NCI-H146 (cell line): ENCODE measurements around the gene TGFBI.
A peak's percentile ranks its signal among the peaks of the same experiment; 100 is the strongest.
"Not testable (repeated sequence)": the region's sequence is repeated elsewhere in the genome, so short reads cannot be mapped to it uniquely, and the experiment has no call there.

ENCODE experiments used
- DNase-seq: peaks from one replicate; lab custom pipeline; 2025; lab: John Stamatoyannopoulos, UW

TGFBI gene

DNA sequence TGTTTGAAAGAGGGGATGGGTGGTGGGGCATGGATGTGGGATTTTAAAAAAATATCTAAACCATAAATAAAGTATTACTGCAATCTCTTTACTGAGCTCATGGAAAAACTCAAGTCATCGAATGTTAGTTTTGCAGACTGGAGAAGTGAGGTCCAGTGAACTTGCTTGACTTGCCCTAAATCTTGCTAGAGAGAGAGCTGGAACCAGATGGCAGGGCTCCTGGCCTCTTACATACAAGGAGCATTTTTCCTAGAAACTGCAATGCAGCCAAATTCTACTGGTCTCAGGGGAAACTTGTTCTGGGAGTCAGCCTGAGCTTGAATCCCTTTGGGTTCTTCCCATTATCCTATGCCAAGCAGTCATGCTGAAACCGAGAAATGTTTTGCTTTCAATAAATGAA lies 2.9 kb upstream of the TGFBI start:
- DNase-seq, result no peak

DNA sequence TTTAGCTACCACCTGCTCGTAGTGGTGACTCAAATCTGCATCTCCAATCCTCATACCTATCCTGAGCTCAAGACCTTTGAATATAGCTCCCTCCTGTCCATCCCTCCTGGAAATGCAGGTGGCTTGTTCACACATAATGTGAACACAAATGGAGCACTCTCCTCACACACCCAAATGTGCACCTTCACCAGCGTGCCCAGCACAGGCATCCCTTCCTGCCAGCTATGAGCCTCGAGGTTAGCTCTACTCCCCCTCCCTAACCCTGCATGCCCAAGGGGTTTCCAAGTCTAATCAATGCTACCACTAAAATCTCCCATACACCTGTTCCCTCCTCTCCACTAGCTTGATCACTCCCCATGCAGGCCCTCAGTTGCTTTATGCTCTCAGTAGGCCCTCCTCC lies 2.2 kb upstream of the TGFBI start:
- DNase-seq, result no peak

DNA sequence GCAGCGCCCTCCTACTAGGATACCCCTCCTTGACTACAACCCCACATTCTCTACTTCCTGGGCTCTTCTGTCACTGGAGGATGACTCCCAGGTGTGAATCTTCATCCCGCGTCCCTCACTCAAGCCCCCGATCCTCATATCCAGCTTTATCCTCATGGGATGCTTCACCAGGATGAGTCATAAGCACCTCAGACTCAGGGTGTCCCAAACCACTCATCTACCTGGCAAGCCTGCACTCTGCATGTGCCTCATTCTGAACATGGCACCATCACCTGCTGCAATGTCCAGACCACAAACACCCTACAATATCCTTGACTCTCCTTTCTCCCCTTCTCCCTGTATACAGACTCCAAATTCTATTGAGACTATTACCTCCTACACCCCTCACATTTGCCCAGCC lies 1.5 kb upstream of the TGFBI start:
- DNase-seq, result no peak

DNA sequence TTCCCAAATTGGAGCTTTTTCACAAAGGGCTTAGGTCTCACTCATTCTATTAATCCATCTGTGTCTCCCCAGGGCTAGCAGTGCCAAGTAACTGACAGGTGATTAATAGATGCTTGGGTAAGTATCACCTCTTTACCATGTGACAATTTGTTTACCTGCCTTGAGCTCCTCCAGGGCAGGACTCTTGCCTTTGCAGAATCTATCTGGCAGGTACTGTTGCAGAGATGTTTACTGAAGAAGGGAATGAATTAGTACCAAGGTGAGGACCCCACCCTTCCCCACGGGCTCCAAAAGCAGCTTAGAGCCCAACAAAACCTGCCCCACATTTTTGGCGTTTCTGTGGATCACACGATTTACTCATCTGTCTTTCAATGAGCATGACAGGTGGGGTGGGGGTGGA lies 698 bp upstream of the TGFBI start:
- DNase-seq, result no peak

DNA sequence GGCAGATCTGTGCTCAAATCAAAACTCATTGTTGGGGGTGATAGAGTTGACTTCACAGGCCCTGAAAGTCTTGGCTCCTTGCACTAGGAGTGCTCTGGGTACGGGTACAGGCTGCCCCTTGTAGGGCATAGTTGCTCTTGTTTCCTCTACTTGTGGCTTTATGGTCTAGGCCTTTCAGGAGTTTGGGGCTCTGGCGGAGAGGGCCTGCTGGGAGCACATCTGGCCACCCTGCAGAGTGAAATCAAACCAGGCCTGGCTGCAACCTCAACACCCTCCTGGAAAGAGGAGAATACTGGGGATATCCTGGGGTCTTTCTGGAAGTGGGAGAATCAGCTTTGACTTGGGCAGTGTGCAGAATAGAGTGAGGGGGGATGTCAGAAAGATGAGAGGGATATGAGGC lies 1.5 kb downstream of the TGFBI start:
- DNase-seq, result no peak

DNA sequence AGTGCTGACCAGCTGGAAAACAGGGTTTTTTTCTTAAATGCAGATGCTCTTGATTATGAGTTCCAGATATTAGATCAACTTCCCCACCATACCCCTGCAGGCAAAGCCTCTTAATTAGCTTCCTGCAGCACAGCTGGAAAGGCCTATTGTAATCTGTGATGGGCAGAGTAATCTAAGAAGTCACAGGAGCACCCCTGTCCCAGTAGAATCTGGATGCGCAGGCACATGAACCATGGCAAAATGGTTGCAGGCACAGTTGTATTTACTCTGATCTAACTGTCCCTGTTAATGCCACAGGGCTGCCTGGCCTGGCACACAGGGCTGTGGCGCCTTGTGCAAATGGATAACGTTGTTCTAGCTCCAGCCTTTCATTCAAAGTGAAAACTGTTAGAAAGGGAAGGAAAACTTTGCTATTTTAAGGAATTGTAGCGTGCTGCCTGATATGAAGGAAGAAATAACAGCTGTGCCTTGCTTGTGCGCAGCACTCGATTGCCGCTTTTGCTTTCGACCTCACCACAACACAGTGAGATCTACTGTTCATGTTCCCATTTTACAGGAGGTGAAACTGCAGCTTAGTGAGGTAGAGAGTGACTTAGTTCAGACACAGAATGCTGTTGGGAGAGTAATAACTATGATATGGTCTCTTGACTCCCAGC lies 2.3 kb downstream of the TGFBI start:
- DNase-seq, result no peak

DNA sequence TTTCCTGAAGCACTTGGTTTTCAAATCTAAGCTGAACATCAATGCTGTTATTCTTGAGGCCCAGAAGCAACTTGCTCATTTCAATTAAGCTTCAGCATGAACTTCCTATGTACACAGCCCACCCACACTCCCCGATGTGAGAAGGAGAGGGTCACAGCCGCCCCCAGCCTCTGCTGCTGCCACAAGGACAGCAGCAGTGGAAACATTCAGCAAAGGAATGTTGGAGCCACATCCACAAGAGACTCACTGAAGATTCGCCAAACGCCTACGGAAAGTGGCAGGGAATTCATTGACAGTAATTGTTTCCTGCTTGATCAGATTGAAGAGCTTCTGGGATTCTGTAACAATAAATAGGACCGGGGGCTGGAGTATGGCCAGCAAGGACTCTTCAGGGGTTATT lies 2.9 kb downstream of the TGFBI start:
- no peak for DNase-seq

DNA sequence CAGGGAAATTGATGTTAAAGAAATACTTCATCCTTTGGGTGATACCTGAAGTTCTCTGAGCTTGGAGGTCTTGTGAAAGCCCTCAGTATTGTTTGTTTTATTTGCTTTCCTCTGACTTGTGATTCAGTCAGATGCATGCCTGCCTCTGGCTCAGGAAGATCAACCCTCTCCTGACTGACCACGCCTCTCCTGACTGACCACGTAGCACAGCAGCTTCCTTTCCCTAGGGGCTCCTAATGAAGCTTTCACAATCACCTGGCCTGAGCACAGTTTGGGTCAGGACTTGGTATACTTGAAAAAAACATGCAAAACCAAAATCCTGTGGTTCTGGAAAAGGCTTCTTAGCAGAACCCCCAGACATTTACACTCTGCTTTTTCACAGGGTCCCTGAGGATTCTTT lies 3.8 kb downstream of the TGFBI start:
- DNase-seq, result no peak

DNA sequence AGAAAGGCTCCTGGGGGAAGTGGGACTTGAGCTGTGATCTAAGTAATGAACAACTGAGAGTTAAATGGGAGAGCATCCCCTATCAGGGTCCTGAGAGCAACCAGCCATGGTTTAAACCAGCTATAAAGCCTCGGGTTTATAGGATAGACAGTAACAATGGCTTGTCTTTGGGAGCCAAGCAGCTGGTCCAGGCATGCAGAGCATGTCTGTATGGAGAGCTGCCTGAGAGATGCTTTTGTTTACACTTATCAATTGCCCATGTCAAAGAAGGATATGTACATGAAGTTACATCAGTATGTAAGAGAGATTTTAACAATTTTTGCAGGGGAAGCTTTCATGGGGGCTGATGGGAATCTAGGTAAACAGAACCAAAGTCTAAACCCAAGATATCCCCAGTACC lies 4.4 kb downstream of the TGFBI start:
- no peak for DNase-seq

DNA sequence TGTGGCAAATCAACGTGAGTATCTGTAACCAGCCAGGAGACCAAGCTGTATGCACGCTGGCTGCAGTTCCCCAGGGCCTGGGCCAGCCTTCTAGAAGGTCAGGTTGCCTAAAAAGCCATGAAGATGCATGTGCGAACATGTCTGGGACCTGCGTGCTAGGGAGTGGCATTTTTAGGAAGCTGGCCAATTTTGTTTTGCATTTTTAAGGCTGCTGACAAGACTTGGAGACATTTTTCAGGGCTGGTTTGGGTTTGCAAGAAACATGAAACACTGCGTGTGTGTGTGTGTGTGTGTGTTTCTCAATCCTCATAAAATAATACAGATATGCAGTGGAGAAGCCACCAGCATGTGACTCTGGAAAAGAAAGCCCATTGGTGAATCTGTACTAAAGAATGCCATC lies 5.1 kb downstream of the TGFBI start:
- no peak for DNase-seq

DNA sequence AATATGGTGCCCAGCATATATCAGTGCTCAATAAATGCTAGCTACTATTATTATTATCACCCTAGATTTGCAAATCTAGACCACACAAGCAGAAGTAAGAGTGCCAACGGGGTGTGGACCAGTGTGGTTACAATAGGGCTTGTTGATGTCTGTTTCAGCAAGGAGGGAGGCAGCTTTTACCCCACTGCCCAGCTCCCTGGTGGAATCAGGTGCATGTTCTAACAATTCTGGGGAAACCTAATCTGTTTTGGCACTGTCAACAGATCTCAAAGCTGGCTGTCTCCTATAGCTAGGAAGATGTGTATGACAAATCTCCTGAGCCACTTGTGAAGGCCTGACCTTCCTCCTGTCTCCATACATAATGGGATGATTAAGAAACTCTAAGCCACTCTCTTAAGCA lies 5.7 kb downstream of the TGFBI start:
- DNase-seq, result no peak

DNA sequence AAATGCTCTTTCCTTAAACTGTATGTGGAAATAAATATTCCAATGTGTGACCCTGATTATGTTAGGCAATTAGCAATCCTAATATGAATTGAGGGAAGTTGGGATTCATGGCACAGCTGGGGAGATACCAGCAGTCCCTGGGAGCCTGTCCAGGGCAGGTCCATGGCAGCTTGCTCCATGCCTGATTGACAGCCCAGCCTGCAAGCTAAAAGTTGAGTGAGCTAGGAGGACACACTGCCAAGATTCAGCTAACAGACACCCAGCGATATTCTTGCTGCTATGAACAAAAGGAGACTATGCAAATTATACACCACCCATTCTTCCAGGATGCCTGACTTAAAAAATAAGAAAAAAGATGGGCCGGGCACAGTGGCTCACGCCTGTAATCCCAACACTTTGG lies 6.2 kb downstream of the TGFBI start:
- no peak for DNase-seq

DNA sequence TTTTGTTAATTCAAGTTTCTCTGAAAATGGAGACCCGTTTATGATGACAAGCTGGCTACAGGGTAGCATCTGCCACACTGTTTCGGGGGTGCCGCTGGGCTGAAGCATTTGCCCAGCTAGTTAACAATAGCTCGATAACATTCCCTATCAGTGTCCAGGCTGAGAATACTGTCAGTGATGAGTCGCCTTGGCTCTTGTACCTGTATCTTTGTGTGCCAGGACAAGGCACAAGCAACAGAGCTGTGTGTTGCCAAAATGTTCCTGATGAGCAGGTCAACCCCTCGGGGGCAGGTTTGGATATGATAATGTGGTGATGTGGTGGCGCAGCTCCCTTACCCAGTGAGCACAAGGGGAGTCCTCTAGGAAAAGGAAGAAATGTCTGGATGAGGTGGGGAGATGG lies 7.0 kb downstream of the TGFBI start:
- DNase-seq, result no peak

DNA sequence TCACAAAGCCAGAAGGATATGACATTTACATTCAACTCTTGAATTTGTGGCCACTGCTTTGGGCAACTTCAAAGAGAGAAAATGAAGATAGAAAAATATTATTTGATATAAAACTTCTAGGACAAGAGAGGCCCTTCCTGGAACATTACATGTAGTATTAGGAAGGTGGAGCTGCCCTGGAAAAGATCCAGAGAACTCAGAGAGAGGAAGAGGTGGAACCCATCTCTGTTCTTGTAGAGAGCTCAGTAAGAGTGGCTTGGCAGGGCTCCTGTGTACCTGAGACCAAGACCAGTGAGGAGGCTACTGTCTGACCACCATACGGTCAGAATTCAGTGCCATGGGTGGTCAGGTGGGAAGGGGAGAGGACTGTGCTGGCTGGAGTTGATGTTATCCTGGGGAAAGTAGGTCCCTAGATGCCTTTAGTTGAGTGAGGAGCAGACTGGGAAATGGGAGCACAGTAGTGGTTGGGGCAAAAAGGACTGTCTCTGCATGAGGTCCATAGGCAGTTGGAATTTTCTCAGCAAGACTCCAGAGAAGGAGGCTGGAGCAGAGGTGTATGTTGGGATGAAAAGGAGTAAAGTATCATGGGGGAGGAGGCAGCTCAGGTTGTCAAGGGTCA lies 7.6 kb downstream of the TGFBI start:
- no peak for DNase-seq

DNA sequence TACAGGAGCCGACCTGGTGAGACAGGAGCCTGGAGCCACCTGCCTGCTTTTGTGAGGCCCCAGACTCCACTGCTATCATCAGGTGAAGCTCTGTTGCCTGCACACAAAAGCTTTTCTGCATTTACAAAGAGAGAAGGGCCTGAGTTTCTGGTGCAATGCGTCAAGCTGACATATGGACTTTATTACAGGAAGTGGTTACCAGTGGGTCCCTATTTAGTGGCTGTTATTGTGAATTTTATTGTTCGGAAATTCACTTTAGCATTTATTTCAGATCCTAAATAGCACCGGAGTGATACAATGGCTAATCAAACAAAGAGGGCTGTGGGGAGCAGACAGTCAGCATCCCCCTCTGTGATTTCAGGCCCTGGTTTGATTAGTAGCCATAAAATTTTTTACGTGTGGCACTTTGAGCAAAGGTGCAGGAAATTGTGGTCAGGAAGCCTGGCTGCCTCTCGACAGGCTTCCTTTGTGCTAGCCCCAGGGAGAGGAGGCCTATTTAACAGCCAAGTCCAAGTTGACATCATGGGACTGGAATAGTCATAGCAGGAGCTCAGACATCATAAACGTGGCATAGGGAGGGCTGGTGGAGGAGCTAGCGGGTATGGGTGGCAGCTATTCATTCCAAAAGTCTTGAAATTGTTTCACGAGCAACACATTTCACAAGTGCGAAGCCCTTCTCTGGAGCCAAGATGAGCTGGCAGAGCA lies 8.4 kb downstream of the TGFBI start:
- DNase-seq, result peak; percentile 79

DNA sequence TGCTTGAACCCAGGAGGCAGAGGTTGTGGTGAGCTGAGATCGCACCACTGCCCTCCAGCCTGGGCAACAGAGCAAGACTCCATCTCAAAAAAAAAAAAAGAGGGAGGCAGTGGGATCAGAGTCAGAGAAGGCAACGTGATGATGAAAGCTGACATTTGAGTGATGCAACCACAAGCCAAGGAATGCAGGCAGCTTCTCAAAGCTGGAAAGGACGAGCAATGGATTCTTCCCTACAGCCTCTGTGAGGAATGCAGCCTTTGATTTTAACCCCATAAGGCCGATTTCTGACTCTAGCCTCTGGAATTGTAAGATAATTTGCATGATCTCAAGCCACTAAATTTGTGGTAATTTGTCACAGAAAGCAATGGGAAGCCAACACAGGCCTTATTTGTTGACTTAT lies 9.8 kb downstream of the TGFBI start:
- DNase-seq, result no peak

DNA sequence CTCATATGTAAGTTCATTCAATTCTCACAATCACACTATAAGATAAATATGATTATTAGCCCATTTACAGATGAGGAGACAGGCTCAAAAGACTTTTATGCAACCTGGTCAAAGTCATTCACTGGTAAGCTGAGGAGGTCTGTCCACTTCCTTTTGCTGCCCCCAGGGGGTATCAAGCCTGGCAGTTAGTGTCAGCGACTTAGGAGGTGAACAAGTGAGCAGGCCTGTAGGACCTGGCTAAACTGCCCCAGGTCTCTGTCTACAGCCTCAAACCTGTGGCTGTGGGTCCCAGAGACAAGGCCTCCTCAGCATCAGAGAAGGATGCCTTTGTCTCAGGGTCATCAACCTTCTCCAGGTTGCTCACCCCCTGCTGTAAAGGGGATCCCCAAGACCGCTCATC lies 10.4 kb downstream of the TGFBI start:
- no peak for DNase-seq

DNA sequence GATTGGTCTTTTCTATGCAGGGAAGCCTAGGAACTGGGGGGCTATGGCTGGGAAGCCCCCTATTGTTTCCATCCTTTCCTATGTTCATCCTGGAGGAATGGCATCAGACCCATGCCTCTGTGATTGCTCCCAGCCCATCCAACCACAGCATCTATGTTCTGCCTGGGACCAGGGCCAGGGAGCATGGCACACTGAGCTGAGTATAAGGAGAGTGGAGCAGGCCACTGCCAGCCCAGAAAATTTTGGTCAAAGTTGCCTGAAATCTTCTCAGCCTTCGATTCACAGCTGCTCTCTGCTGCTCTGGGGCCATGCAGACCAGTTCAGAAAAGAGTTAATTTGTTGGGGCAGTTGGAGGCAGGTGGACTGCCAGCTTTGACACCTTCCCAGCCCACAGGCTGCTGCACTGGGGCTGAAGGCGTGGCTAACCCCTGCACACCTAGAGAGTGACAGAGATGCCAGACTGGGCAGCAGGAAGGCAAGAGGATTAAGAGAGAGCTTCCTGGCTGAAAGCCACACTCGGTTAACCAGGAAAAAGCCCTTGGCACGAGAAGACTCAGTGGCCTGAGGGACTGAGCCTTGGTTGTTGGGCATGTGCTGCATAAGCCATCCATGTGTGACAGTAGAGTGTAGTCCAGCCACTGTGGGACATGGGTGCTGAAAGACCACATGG lies 12.1 kb downstream of the TGFBI start:
- DNase-seq, result no peak

DNA sequence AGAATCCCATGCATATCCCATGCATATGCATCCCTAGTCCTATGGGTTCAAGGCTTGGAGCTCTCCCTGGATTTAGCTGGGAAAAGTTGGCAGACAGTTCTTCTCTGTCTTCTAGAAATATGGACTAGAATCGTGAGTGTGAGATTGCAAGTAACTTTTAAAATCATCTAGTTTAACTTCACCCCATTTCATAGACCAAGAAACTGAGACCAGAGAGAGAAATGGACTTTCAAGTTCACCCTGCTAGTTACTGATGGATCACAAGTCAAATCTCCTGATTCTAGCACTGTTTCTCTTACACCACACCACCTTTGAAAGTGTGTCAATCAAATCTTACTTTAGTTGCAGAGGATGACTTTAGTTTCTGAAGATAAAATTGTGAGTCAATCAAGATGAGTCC lies 13.4 kb downstream of the TGFBI start:
- no peak for DNase-seq

DNA sequence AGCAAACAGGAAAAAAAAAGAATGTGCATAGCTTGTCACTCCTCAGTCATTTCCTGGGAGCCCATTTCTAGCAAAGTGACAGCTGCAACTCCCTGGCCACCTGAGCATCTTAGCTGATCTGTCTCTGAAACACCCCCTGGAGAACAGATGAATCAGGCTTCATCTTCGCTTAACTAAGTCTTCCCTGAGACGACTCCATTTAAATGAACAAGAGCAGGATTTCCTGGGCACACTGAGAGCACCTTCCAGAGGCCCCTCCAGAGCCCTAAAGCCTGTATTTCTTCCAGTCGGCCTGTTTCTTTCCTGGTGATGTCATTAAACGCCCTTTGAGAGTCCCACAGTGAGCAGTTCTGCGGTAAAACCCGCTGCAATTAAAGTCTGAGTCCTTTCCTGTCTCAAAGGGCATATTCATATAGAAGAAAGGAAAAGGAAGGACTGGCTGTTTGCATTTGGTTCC lies 13.9 kb downstream of the TGFBI start:
- no peak for DNase-seq

DNA sequence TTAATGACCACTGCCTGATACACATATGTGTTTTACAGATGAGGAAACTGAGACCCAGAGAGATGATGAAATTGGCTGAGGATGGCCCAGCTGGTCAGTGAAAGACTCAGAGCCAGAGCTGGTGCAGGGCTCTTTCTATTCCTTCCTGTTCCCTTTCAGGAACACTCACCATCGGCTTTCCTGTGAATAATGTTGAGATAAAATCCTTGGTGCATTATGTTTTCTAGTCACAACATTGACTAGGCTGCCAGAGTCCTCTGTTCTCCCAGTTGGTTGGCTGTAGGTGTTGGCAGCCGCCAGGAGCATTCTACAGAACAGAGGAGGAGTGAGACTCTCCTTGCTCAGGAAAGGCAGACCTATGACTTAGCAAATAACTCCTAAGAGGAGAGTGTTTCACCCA lies 14.8 kb downstream of the TGFBI start:
- DNase-seq, result no peak

DNA sequence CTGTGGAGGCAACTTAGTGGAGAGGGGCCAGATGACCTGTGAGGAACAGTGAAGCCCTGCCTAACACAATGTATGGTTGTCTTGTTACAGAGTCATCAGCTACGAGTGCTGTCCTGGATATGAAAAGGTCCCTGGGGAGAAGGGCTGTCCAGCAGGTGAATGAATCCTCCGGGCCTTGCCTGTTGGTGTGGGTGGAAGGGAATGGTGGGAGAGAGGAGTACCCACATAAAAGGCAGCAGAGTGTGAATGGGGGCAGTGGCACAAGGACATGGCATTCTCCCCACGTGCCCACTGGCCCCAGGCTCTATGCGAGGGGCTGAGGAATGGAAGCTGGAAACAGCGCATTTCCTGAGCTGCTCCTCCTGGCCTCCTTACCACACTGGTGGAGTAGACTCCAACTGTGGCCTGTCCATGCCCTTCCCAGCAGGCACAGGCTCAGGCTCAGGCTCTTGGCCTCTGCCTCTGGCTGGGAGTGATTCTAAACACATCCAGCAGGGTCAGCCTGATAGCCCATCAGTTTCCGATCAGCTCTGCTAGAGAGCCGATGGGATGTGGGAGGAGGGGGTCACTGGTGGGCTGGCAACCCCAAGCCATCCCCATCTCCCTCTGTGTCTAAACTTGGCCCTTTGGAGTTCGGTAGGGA lies 15.3 kb downstream of the TGFBI start:
- no peak for DNase-seq

DNA sequence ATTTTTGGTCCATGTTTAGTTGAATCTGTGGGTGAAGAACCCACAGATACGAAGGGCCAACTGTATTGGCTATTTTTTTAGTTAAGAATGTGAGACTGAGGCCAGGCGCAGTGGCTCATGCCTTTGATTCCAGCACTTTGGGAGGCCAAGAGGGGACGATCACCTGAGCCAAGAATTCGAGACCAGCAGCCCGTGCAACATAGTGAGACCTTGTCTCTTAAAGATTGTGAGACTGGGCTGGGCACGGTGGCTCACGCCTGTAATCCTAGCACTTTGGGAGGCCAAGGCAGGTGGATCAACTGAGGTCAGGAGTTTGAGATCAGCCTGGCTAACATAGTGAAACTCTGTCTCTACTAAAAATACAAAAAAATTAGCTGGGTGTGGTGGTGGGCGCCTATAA lies 16.2 kb downstream of the TGFBI start:
- not testable (repeated sequence) for DNase-seq
